GM04503 (cell line): Measurements from ENCODE around the gene LRRC56.

Experiments used
- DNase-seq: peaks from one replicate; pipeline ENCODE4 v3.0.0-alpha.2; 2012; ENCODE audit warnings: low read depth

The LRRC56 gene

GRCh38 chr11:536841-537621 is at the start of gene LRRC56:
LRRC56 (plus strand) TSS chr11:537527; CDS start chr11:540685, 3,158 bp downstream.
- DNase-seq = no peak

- DNase-seq = no peak
Measured at GRCh38 chr11:487571-488021, 49.7 kb upstream of the LRRC56 start.

- DNase-seq = no peak
Measured at GRCh38 chr11:488062-488461, 49.3 kb upstream of the LRRC56 start.

- DNase-seq = no peak
Measured at GRCh38 chr11:488579-488978, 48.7 kb upstream of the LRRC56 start.

DNA sequence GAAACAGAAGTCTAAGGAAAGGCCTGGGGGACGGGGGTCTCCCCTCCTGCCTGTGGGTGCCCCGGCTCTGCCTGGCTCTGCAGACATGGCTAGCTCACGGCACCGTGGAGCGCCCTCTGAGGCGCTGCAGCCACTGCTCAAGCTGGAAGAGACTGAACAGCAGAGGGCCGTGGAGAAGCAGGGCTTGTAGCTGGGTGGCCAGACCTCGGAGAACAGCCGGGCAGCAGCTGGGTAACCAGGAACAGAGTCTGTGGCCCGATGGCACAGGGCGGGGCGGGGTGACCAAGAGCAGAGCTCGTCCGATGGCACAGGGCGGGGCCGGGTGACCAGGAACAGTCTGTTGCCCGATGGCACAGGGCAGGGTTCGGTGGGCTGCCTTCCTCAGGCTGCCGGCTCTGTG is 48.3 kb upstream of the LRRC56 start:
- no peak for DNase-seq

DNA sequence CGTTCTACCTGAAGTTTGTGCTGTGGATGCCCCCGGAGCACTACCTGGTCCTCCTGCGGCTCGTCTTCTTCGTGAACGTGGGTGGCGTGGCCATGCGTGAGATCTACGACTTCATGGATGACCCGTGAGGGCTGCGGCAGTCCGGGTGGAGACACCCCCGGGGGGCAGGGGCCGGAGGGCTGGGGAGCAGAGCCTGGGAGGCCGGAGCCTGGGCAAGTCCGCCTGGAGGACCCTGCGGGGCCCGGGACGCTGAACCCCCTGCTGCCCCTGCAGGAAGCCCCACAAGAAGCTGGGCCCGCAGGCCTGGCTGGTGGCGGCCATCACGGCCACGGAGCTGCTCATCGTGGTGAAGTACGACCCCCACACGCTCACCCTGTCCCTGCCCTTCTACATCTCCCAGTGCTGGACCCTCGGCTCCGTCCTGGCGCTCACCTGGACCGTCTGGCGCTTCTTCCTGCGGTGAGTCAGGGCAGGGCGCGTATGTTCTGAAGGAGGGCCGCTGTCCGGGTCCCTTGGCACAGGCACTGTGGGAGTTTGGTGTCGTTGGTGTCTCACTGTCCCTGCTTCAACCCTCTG is 47.6 kb upstream of the LRRC56 start:
- no peak for DNase-seq

GRCh38 chr11:490186-490929 is 47.0 kb upstream of the LRRC56 start:
- no peak for DNase-seq

DNA sequence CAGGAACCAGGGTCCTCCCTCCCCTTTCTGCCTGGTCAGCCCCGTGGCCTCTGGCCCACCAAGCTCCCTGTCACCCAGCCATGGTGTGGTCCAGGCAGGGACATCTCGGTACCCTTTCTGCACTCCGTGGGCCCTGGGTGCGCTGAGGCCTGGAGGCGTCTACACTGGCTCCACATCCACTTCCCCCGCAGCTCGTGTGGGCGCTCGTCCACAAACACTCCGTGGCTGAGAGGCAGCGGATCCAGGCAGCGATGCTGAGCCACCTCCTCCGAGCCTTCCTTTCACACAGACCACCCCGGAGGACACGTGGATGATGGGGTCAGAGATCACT is 46.4 kb upstream of the LRRC56 start:
- no peak for DNase-seq

DNA sequence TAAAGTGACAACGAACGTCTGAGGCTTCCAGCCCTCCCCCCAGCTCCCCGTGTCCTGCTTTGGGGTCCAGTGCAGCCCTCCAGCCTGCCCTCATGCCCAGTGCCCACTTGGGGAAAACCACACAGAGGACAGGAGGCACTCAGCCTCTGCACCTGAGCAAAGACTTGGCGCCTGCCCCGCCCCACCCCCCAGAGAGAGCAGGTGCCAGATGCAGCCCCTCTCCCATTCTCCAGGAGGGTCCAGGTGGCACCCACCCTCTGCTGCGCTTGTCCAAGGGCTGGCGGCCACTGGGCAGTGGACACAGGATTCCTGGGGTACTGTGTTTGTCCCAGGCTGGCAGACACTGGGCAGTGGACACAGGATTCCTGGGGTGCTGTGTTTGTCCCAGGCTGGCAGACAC is 46.0 kb upstream of the LRRC56 start:
- DNase-seq = no peak

DNA sequence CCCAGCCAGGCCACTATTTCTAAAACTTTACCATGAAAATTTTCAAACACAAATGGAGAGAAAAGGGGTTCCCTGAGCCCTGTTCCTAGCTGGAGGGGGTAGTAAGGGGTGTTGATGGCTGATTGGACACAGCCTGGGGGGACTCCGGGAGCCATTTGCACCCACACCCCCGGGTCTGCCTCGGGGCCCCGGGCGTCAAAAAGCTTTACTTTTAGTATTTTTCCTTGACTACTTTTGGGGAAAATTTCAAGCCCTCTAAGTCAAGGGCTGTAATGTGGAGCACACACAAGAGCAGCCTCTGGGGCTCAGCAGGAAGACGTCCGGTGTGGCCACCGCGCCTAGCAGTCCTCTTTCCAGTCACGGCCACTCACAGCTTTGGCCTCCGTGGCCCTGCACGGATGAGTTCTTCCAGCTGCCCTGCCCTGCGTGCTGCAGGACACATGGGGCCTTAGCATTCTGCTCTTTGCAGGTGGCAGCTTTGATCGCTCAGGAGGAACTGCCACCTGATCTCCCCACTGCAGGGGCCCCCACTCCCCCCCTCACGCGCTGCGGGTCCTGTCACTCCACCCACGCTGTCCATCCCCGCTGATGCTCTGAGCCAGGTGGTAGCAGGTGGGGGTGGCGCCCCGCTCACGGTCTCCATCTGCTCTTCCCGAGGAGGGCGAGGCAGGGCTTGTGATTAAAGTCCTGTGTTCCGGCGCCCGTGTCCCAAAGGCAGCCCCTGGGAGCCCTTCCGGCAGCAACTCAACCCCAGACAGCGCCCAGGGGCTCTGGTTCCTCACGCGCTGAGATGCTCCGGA is 44.7 kb upstream of the LRRC56 start:
- DNase-seq = no peak

DNA sequence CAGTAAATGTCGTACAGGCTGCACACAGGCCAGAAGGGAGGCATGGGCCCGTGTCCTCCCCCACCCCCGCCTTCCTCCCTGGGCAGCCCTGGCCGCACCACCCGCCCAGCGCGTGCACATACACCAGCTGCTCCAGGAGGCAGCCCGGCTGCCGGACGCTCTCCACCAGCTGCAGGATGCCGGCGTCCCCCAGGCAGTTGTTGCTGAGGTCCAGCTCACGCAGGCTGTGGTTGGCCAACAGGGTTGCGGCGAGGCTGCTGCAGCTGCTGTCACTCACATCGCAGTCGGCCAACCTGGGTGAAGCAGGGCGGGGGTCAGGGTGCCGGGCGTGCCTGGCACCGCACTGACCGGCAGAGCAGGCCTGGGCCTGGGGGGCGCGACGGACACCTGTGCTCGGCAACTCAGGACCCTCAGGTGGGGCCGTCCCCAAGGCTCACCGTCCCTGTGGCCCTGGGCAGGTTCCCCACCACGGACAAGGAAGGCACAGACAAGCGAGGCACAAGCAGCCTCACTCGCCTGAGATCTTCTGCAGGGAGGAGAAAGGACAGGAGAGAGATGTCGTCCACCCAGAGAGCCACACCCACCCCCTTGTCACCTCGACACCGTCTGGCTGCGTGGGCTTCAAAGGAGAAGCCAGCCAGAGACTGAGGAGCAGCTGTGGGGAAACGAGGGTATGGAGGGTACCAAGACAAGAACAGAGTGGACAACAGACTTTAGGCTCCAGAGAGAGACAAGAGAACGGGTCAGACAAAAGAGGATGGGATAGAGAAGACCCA is 42.4 kb upstream of the LRRC56 start:
- DNase-seq = no peak

DNA sequence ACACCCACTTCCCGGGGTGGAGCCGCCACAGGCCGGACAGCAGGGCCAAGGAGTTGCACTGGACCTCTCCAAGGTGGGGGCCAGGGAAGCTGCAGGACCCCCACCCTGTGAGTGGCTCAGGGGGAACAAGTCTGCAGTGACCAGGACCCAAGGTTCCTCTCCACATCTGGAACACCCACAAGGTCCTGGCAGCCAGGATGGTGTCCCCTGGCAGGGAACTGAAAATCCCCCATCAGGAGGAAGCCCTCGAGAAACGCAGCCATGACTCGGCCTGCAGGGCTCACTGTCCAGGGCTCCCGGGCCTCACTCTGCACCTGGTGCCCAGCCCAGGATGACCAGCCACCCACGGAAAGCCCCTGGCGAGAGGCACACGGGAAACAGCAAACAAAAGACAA is 41.8 kb upstream of the LRRC56 start:
- no peak for DNase-seq

DNA sequence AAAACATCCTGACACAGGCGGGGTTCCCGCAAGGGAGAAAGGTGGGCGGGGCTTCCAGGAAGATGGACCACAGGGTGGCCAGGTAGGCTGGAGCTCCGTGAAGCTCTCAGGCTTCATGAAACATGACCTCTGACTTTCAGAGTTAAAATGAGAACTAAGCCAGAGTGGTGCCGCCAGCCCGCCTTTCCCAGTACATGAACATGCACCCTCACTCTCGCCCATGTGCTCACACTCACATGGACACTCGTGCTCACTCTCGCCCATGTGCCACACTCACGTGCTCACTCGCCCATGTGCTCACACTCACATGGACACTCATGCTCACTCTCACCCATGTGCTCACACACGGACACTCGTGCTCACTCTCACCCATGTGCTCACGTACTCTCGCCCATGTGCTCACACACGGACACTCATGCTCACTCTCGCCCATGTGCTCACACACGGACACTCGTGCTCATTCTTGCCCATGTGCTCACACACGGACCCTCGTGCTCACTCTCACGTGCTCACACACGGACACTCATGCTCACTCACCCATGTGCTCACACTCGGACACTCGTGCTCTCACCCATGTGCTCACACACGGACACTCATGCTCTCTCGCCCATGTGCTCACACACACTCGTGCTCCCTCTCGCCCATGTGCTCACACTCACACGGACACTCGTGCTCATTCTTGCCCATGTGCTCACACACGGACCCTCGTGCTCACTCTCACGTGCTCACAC is 40.3 kb upstream of the LRRC56 start:
- no peak for DNase-seq

- no peak for DNase-seq
Measured at GRCh38 chr11:497565-498296, 39.6 kb upstream of the LRRC56 start.

DNA sequence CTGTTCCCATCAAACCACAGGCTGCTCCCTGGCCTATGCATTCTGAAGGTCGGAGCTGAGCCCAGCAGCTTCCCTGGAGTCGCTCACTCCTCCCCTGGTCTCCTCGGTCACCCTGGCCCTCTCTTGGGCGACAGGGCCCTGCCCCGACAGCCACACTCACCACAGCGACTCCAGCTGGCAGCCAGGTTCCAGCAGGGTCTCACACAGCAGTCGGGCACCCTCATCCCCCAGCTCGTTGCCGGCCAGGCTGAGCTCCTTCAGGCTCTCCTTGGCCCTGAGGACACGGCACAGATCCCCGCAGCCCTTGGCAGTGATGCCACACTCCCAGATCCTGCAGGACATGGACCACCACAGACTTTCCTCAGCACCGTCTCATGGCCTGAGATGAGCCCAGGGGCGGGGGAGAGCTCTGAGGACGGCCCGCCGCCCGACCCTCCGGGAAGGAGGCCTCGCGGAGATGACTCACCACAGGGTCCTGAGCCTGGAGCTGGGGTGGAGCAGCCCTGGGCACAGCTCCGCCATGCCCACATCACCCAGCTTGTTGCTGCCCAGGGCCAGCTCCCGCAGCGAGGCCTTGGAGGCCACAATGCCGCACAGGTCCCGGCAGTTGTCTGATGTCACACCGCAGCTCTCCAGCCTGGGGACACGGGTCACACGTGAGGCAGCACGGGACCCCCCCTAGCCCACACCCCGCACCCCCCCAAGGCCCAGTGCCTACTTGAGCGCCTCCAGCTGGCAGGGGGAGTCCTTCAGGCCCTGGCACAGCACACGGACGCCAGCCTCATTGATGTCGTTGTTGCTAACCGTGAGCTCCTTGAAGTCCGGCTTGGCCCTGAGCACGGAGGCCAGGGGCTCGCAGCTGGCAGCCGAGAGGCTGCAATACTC is 38.8 kb upstream of the LRRC56 start:
- no peak for DNase-seq

DNA sequence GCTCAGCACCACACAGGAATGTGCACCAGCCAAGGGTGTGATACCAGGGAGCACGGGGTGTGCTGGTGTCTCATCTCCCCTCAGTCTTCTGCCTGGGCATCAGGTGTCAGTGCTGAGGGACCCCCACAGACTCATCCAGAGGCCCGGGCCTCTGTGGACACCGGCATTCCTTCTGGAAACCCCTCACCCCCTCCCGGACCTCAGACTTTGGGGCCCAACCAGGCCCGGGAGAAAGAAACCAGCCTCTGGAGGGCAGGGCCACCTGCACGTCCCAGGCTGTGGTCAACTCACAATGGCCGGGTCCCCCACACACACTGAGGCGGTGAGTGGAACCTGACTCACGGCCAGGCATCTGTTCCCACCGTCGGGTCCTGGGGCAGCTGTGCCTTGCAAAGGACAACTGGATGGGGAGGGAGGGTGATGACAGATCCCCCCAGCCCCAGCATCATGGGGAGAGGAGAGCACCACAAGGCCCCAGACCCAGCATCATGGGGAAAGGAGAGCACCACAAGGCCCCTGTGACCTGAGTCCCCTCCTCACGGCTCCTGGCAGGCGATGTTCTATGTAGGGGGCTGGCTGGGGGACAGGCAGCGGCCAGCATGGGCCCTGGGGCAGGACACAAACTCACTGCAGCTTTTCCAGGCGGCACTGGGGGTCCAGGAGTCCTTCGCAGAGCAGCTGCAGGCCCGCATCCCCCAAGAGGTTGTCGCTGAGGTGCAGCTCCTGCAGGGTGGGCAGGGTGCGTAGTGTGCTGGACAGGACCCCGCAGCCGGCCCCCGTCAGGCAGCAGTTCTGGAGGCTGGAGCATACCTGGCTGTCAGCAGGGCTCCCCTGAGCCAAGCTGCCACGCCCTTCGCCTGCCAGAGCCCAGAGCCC is 37.9 kb upstream of the LRRC56 start:
- no peak for DNase-seq

DNA sequence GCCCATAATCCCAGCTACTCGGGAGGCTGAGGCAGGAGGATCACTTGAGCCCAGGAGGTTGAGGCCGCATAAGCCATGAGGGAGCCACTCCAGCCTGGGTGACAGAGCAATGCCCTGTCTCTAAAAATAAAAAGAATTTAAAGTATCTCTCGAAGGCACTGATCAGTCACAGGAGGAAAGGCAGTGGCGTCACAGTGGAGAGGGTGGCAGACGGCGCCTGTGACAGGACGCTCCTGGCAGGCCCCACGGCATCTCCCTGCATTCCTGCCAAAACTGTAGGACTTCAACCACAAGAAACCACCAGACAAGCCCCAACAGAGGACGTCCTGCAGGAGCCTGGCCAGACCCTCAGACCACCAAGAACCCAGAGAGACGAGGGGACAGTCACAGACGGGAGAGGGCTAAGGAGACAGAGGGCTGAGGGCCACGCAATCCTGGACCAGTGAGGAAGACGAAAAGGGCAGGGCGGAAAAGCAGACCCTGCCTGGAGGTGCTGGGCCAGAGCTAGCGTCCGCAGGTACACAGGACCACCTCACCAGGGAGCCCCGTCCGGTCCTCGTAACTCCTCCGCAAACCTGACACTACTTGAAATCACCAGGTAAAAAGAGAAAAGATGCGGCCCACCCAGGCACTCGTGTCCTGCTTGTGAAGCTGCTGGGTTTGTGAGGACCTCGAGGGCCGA is 36.2 kb upstream of the LRRC56 start:
- no peak for DNase-seq
